Fibroblast of the aortic adventitia (primary cell): ENCODE results near the gene AMPD3. TPM values are rescaled to one million over a fixed set of nuclear protein-coding genes. Genes with fewer than 3 reads are reported as not detected.
A peak's percentile ranks its signal among the peaks of the same experiment; 100 is the strongest.

Experiments used
- DNase-seq: peaks from one replicate; pipeline ENCODE4 v3.0.0-alpha.2; 2010; ENCODE audit warnings: low read depth
- H3K4me3 ChIP-seq: 2 replicates; pipeline ENCODE4 v1.5.1; 2011; ENCODE audit warnings: low read depth, mild to moderate bottlenecking, control low read depth, low read length, moderate library complexity
- total RNA-seq: library from RNA; depleted of rRNA; stranded (reverse); fragments of >200 nt; gene quantifications from 2 replicates; pipeline ENCODE4 v1.2.3, GENCODE V29; 2012; ENCODE audit warnings: low replicate concordance
- TF ChIP-seq, protein P1 (sequence below): IDR thresholded peaks from 2 replicates; pipeline ENCODE4 v1.5.1; 2011; ENCODE audit warnings: mild to moderate bottlenecking, low read length, control low read depth, inconsistent platforms; ENCODE audit not compliant: insufficient read depth

Gene AMPD3
- total RNA-seq, 1 donor: 7.0 TPM

GRCh38 chr11:10522921-10523320, 67.9 kb downstream of the AMPD3 start:
- DNase-seq: peak; percentile 13
- no peak overlapping the region for H3K4me3 ChIP-seq
- TF ChIP-seq, protein P1, sequence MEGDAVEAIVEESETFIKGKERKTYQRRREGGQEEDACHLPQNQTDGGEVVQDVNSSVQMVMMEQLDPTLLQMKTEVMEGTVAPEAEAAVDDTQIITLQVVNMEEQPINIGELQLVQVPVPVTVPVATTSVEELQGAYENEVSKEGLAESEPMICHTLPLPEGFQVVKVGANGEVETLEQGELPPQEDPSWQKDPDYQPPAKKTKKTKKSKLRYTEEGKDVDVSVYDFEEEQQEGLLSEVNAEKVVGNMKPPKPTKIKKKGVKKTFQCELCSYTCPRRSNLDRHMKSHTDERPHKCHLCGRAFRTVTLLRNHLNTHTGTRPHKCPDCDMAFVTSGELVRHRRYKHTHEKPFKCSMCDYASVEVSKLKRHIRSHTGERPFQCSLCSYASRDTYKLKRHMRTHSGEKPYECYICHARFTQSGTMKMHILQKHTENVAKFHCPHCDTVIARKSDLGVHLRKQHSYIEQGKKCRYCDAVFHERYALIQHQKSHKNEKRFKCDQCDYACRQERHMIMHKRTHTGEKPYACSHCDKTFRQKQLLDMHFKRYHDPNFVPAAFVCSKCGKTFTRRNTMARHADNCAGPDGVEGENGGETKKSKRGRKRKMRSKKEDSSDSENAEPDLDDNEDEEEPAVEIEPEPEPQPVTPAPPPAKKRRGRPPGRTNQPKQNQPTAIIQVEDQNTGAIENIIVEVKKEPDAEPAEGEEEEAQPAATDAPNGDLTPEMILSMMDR: no peak

- no peak overlapping the region for H3K4me3 ChIP-seq
- DNase-seq: no peak
- TF ChIP-seq, protein P1: no peak
Measured at GRCh38 chr11:10524471-10524870, 69.4 kb downstream of the AMPD3 start.

DNA sequence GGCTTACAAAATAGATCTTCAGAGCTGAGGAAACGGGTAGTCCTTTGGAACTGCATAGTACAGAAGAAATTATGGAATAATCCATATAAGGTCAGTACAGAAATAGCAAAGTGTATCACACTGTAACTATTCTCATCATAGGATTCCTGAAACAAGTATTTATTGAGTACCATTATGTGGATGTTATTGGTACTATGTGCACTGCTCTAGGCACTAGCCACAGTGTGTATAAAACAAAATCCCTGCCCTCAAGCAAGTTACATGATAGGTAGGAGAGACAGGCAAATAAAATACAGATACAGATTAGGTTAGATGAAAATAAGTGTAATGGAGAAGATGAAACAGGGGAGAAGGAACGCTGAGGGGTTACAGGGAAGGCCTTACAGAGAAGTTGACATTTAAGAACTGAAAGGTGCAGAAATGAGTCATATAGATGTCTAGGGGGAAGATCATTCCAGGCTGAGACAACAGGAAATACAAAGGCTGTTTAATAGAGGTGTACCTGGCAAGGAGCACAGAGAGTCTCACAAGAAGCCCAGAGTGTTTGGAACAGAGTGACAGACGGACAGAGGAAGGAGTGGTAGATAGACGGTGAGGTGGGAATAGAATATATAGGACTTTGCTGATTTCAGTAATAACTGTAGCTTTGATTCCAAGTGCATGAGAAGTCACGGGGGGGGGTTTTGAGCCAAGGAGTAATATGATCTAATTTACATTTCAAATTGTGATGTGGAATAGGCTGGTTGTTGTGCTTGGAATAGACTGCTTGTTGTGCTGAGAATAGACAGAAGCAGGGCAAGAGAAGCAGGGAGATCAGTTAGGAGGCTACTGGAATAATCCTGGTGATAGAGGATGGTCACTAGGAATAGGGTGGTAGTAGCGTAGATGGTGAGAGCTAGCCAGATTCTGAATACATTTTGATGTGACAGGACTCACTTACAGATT, 72.2 kb downstream of the AMPD3 start:
- no peak for DNase-seq
- H3K4me3 ChIP-seq: no peak overlapping the region
- TF ChIP-seq, protein P1: no peak

DNA sequence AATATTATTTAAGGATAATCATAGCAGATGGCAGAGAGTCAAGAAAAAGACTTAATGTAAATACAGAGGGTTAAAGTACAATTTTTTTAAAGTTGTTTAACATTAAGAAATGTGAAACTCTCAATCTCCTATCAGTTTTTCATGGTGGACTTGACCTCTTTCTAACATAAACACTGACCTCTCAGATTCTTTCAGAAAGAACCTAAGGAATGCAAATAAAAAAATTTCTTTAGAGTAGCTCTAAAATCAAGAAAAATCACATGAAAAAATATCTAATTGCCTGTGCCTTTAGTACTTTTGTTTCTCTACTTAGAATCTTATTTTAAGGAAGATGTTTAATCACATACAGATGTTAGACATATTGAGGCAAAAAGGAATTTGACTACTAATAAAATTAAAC, 73.1 kb downstream of the AMPD3 start:
- H3K4me3 ChIP-seq: no peak overlapping the region
- TF ChIP-seq, protein P1: no peak
- no peak for DNase-seq

GRCh38 chr11:10529279-10529678, 74.2 kb downstream of the AMPD3 start:
- TF ChIP-seq, protein P1: no peak
- no peak overlapping the region for H3K4me3 ChIP-seq
- DNase-seq: peak; percentile 32

- no peak for DNase-seq
- TF ChIP-seq, protein P1: no peak
- H3K4me3 ChIP-seq: no peak overlapping the region
Measured at GRCh38 chr11:10532526-10532925, 77.5 kb downstream of the AMPD3 start.
